ENCODE data around the gene RPS6KC1.

DNA sequence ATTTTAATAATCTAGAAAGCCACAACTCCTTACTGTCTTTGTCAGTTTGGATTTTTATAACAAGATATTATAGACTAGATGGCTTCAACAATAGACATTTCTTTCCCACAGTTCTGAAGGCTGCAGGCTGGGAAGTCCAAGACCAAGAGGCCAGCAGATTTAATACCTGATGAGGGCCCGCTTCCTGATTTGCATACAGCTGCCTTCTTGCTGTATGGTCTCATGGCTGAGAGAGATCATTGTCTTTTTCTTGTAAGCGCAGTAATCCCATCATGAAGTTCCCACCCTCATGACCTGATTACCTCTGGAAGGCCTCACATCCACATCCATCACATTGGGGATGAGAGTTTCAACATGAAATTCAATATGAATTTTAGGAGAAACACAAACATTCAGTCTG is 9.8 kb downstream of the RPS6KC1 start:
- TF ChIP-seq EZH2 (IDR thresholded peaks at IDR 0.05; ENCODE audit: borderline replicate concordance, low read depth, low read length, severe bottlenecking), result no peak
- TF ChIP-seq, protein P1, sequence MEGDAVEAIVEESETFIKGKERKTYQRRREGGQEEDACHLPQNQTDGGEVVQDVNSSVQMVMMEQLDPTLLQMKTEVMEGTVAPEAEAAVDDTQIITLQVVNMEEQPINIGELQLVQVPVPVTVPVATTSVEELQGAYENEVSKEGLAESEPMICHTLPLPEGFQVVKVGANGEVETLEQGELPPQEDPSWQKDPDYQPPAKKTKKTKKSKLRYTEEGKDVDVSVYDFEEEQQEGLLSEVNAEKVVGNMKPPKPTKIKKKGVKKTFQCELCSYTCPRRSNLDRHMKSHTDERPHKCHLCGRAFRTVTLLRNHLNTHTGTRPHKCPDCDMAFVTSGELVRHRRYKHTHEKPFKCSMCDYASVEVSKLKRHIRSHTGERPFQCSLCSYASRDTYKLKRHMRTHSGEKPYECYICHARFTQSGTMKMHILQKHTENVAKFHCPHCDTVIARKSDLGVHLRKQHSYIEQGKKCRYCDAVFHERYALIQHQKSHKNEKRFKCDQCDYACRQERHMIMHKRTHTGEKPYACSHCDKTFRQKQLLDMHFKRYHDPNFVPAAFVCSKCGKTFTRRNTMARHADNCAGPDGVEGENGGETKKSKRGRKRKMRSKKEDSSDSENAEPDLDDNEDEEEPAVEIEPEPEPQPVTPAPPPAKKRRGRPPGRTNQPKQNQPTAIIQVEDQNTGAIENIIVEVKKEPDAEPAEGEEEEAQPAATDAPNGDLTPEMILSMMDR (IDR thresholded peaks at IDR 0.05; ENCODE audit: extremely low read depth in 1 of 2, insufficient read depth in 1 of 2, low read depth in 1 of 2, low read length in 2 of 2), result no peak
- no peak for TF ChIP-seq POLR2A (IDR thresholded peaks at IDR 0.05; ENCODE audit: low read depth, low read length)
- no peak for TF ChIP-seq POLR2AphosphoS5 (IDR thresholded peaks at IDR 0.05; ENCODE audit: insufficient read depth, low read depth, low read length)

All from endothelial cell of umbilical vein (primary cell).